GM18873 (cell line): ENCODE data around the gene TAF3.

Experiments
- ATAC-seq: cut with Tn5 transposase; IDR thresholded peaks from one replicate; pipeline ENCODE4 v1.9.1; 2021; ENCODE audit warnings: mild to moderate bottlenecking, moderate library complexity, moderate number of reproducible peaks; ENCODE audit not compliant: unreplicated experiment, low FRiP score

Gene TAF3

GRCh38 chr10:7917736-7918135 lies 99.4 kb downstream of the TAF3 start:
- no peak for ATAC-seq

GRCh38 chr10:7922707-7923106 lies 104.4 kb downstream of the TAF3 start:
- ATAC-seq: no peak

DNA sequence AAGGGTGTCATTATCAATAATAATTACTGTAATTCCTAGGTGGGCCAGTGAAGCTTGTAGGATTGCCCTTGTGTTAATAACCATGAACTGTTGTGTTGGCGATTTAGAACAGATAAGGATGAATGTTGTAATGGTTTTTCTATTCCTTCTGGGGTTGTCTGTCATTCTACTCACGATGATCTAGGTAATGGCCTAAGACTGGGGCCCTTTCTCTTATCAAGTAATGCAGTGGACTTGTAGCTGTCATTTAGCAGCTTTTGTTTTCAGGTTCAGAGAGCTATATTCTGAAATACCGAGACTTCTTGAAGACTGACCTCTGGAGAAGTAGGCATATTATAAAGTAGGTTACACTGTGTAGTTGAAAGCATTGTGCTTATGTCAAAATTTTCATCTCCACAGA lies 110.2 kb downstream of the TAF3 start:
- ATAC-seq: no peak

- no peak for ATAC-seq
Measured at GRCh38 chr10:7932301-7933036, 114.2 kb downstream of the TAF3 start.

DNA sequence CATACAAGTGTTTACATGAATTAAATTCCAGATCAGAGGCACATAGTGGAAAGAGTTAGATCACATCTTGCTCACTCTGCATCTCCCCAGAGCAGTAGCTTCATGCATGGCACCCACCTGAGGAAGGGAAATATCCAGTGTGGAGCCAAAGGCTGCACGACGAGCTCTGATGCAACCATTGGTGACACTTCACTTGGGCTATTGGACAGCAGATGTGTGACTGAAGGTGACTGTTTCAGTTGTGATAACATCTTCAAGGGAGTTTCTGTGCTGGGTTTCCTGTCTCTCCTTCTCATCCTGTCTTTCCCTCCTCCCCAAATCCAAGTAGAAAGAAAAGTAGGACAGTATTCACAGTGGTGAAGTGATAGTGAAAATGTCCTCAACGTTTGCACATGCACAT lies 115.0 kb downstream of the TAF3 start:
- no peak for ATAC-seq

DNA sequence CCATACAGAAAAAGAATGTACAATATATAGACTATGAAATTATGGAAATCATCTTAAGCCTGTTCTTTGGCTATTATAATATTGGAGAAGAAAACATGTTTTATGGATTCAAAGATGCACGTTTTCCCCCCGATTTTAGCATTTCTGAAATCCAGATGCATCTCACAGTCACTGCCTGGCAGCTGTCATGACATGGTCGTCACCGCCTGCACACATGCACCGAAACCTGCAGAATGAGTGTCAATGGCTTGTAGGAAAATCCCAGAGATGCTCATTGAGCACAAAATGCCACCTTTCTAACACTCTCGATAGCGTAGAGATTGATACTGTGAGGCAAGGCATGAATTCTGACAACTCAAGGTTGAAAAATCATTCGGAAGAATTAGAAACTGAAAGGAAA lies 115.5 kb downstream of the TAF3 start:
- no peak for ATAC-seq

- ATAC-seq: no peak
Measured at GRCh38 chr10:7937315-7937945, 119.1 kb downstream of the TAF3 start.

DNA sequence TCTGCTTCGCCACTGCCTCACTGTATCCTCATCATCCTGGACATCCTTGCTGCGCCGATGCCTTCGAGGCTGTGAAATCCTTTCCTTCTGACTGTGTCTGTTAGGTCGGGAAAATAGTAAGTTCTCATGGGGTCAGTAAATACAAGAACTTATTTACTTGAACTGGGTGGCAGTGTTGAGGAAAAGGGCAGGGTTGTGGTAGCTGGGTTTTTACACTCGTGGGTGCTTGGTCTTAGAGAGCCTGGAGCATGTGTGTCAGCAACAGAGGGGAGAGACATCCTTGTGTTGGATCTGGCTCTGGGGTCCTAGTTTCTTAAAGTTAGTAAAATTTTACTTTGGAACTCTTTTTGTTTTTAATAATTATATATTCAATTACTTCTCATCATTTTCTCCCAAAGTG lies 123.3 kb downstream of the TAF3 start:
- ATAC-seq: no peak

DNA sequence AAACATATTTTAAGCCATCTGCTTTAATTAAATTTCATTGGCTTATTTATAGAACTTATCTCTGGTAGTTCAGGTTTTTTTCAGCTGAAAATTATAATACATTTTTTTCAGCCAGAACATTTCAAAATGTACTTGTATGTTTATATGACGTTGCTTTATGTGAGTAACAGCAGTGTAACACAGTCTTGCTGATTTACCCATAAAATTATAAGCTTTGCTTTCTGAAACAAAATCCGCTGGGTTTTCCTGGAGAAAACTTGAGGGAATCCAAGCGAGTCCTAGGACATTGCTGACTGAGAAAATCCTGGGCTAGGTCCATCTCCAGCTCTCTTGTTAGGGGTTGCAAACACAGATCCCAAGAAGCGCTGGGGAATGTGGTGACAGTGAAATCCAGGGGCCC lies 124.0 kb downstream of the TAF3 start:
- no peak for ATAC-seq

- no peak for ATAC-seq
Measured at GRCh38 chr10:7942859-7943258, 124.6 kb downstream of the TAF3 start.

GRCh38 chr10:7944215-7944480 lies 125.8 kb downstream of the TAF3 start:
- no peak for ATAC-seq

GRCh38 chr10:7944537-7944936 lies 126.2 kb downstream of the TAF3 start:
- no peak for ATAC-seq

GRCh38 chr10:7945034-7945433 lies 126.7 kb downstream of the TAF3 start:
- no peak for ATAC-seq

DNA sequence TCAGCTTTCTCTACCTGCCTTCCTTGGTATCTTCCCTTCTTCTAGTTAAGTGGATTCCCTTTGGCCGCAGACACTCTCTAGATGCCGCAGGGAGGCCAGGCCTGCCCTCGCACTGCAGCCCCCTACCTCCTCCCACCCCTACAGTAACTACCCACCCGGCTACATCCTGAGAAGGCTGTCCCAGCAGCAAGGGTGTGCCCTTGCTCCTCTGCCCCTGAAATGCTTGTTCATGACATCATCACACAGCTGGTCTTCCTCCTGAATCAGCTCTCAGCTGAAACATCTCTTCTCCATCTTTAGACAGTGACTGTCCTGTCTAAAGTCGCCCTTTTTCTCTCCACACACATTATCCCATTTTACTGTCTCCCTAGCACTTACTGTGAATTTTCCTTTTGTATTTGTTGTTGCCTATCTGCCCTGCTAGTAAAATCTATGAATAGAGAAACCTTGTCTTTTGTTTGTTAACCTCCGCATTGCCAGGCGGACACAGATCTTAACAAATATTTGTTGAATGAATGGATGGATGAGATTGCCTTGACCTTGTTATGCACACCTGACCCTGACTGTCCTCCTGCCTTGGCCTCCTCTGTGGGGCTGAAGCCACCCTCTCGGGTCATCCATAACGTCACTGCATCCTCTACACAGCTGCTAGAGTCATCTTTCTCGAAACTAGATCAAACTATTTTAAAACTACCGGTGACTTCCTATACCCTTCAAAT lies 127.3 kb downstream of the TAF3 start:
- no peak for ATAC-seq

DNA sequence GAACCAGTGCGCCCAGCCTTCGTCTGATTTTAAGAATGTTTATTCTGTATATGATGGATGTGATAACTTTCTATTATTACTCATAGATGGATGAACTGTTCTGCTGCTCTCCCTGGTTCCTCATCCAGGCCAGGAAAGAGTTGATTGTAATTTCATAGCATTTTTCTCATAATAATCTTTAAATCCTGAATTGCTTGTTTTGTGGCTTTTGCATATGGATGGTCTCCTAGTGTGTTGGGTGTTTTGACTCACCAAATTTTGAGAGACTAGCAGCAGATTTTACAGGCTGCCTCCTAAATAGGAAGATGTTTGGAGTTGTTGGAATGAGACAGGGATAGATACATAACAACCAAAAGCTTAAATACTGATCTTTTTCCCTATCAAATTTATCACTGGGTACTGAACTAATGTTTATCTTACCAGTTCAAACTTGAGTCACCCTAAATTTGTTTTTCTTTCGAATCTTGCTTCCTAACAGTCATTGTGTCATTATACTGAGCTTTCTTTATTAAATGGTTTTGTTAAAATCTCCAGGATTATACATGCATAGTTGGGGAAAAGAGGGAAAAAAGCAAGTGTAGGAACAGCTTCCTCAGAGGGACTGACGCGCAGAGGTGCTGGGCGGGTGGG lies 130.2 kb downstream of the TAF3 start:
- no peak for ATAC-seq

GRCh38 chr10:7950981-7951847 lies 132.9 kb downstream of the TAF3 start:
- ATAC-seq: no peak

GRCh38 chr10:7952266-7952665 lies 134.0 kb downstream of the TAF3 start:
- ATAC-seq: no peak

DNA sequence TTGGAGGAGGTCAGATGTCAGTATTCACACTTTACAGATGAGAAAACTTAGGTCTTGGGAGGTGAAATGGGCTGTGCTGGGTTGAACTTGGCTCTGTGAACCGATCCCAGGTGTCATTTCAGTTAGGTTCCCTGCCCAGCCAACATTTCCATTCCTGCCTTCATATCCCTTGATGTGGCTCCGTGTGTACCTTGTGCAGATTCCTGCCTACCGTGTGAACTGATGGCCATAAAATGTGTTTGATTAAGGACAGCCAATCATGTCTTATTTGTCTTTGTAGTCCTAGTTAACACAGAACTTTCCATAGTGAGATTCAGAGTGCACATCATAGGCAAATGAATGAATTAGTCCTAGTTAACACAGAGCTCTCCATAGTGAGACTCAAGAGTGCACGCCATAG lies 135.1 kb downstream of the TAF3 start:
- ATAC-seq: no peak

DNA sequence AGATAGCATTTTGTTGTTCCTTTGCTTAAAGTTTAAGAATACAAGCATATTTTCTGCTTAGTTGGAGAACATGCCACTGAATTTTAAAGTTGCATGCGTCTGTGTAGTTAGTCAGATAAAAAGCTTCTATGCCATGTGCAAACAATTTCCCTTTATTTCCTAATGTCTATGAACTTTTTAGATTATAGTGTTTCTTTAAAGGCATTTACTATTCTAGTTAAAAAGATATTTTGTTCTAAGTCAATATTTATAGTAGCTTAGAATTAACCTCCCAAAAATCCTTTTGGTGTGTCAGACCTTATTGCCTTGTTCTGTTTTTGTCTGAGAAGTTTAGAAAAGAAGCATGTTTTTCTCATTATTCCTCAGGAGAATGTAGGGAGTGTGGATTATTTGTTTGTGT lies 137.1 kb downstream of the TAF3 start:
- no peak for ATAC-seq

GRCh38 chr10:7956508-7956907 lies 138.2 kb downstream of the TAF3 start:
- ATAC-seq: peak; percentile 96

DNA sequence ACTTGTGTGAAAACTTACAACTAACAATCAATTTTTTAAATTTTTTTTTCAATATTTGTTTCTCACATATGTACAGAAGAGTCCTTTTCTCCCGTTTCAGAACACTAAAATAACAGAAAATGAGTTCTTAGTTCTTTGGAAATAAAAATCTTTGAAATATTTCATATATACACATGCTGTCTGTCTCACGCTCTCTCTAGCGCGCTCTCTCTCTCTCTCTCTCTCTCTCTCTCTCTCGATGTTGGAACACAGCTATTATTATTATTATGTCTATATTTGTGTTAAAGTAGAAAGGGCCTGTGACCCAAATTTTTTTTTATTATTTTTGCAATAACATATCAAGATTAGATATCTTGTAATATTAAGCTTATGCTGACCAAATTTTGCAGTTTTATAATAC lies 139.3 kb downstream of the TAF3 start:
- no peak for ATAC-seq
